ENCODE results near the gene APBB1IP.

GRCh38 chr10:26488344-26488743 lies 50.2 kb downstream of the APBB1IP start:
- TF ChIP-seq CTCF (IDR thresholded peaks at IDR 0.05) (no peak), POLR2A (IDR thresholded peaks at IDR 0.05) (no peak)
